A549 (cell line): Measurements from ENCODE around the gene IL12B. TPM values are rescaled to one million over a fixed set of nuclear protein-coding genes. Genes with fewer than 3 reads are reported as not detected.
A peak's percentile ranks its signal among the peaks of the same experiment; 100 is the strongest.

Experiments
- ATAC-seq, 2 experiments: fragments of 200-7000 bp in 1 of 2; fragments of >200 bp in 1 of 2; cut with Nextera tagmentation in 1 of 2; cut with Tn5 transposase in 1 of 2; 3 replicates each; pipeline versions ENCODE4 v1.8.0 to v1.9.1; 2018 to 2020; ENCODE audit warnings: mild to moderate bottlenecking in 1 of 2, moderate library complexity in 1 of 2
- CTCF ChIA-PET: fragments of 300-600 bp; sonication (Branson Sonifier 250); formaldehyde crosslinking; extraction: SDS; loops from one replicate; lab custom pipeline; 2021; ENCODE audit warnings: antibody characterized with exemption, inconsistent platforms; lab: Yijun Ruan, JAX
- POLR2A ChIA-PET: fragments of 350-600 bp; formaldehyde crosslinking; extraction: SDS; loops from one replicate; lab custom pipeline; 2021; ENCODE audit warnings: antibody characterized with exemption, inconsistent platforms; lab: Yijun Ruan, JAX
- DNase-seq, 2 experiments: peaks; one replicate each; pipeline versions ENCODE4 v3.0.0 to v3.0.0-alpha.2; 2011 to 2016; ENCODE audit warnings: low read depth in 1 of 2, low spot score in 1 of 2
- FAIRE-seq: peaks from 2 replicates; lab custom pipeline; 2011; peaks lifted over from hg19 to GRCh38; lab: Jason Lieb, UNC
- H3K27ac ChIP-seq, 2 experiments: fragments of >200 bp; sonication (Bioruptor Twin); formaldehyde crosslinking; 3 replicates each; pipeline ENCODE4 v1.5.1; 2016 to 2017
- H3K4me1 ChIP-seq: fragments of >200 bp; sonication (Bioruptor Twin); formaldehyde crosslinking; 3 replicates; pipeline ENCODE4 v1.6.1; 2016
- H3K4me2 ChIP-seq: fragments of >200 bp; sonication (Bioruptor Twin); formaldehyde crosslinking; 3 replicates; pipeline ENCODE4 v1.6.1; 2016
- H3K4me3 ChIP-seq: fragments of >200 bp; sonication (Bioruptor Twin); formaldehyde crosslinking; 3 replicates; pipeline ENCODE4 v1.5.1; 2016
- H3K9me3 ChIP-seq: fragments of >200 bp; sonication (Bioruptor Twin); formaldehyde crosslinking; 3 replicates; pipeline ENCODE4 v1.6.1; 2016
- BCL3 ChIP-seq: fragments of >200 bp; sonication (Bioruptor Twin); formaldehyde crosslinking; IDR thresholded peaks from 3 replicates; pipeline ENCODE4 v1.6.1; 2016
- CEBPB ChIP-seq, 2 experiments: fragments of >200 bp in 1 of 2; sonication (Bioruptor Twin) in 1 of 2; formaldehyde crosslinking in 1 of 2; IDR thresholded peaks; 2 replicates each; pipeline ENCODE4 v1.6.1; 2012 to 2016
- E2F6 ChIP-seq: IDR thresholded peaks from 2 replicates; pipeline ENCODE4 v1.6.1; 2012; ENCODE audit warnings: low read depth, borderline replicate concordance
- EHMT2 ChIP-seq: fragments of 200-600 bp; sonication (generic); IDR thresholded peaks from 2 replicates; pipeline ENCODE4 v1.6.1; 2016; ENCODE audit warnings: antibody characterized with exemption, low read depth, mild to moderate bottlenecking, moderate library complexity
- EP300 ChIP-seq, 2 experiments: fragments of >200 bp; sonication (Bioruptor Twin); formaldehyde crosslinking; IDR thresholded peaks; 2 replicates in 1 of 2; 3 replicates in 1 of 2; pipeline ENCODE4 v1.6.1; 2016 to 2017
- ESRRA ChIP-seq: fragments of 150-350 bp; IDR thresholded peaks from 2 replicates; pipeline ENCODE4 v1.6.1; 2014; ENCODE audit warnings: mild to moderate bottlenecking, low read length, borderline replicate concordance
- FOSB ChIP-seq: fragments of 250-450 bp; sonication (Bioruptor Pico); IDR thresholded peaks from 2 replicates; pipeline ENCODE4 v1.5.0; 2020; ENCODE audit warnings: mild to moderate bottlenecking, moderate library complexity
- GATA3 ChIP-seq: IDR thresholded peaks from 2 replicates; pipeline ENCODE4 v1.6.1; 2012; ENCODE audit warnings: borderline replicate concordance
- HDAC2 ChIP-seq: fragments of 200-600 bp; sonication (generic); IDR thresholded peaks from 2 replicates; pipeline ENCODE4 v1.6.1; 2016
- HES2 ChIP-seq: fragments of >200 bp; sonication (Bioruptor Twin); formaldehyde crosslinking; IDR thresholded peaks from 2 replicates; pipeline ENCODE4 v1.6.1; 2016
- HMGXB4 ChIP-seq: fragments of 250-450 bp; sonication (Bioruptor Pico); IDR thresholded peaks from 2 replicates; pipeline ENCODE4 v1.5.0; 2021; ENCODE audit warnings: mild to moderate bottlenecking, moderate library complexity, borderline replicate concordance
- MAFK ChIP-seq: fragments of 450-650 bp; IDR thresholded peaks from 2 replicates; pipeline ENCODE4 v1.6.1; 2014; ENCODE audit not compliant: partially characterized antibody
- MAZ ChIP-seq: fragments of 150-350 bp; IDR thresholded peaks from 2 replicates; pipeline ENCODE4 v1.6.1; 2014; ENCODE audit warnings: antibody characterized with exemption, low read depth, low read length, borderline replicate concordance
- MYC ChIP-seq: IDR thresholded peaks from 2 replicates; pipeline ENCODE4 v1.6.1; 2012; ENCODE audit warnings: mild to moderate bottlenecking, inconsistent platforms, low read length, improper control_type of control experiment, borderline replicate concordance
- NFE2L2 ChIP-seq: fragments of 150-350 bp; conservative IDR thresholded peaks from 2 replicates; pipeline ENCODE4 v1.6.1; 2014; ENCODE audit warnings: low read length
- NPAS2 ChIP-seq: fragments of 250-450 bp; sonication (Bioruptor Pico); IDR thresholded peaks from 2 replicates; pipeline ENCODE4 v1.8.0; 2022; ENCODE audit warnings: mild to moderate bottlenecking, moderate library complexity, borderline replicate concordance
- PBX3 ChIP-seq: IDR thresholded peaks from 2 replicates; pipeline ENCODE4 v1.6.1; 2012
- PHF8 ChIP-seq: fragments of 200-600 bp; sonication (generic); IDR thresholded peaks from 2 replicates; pipeline ENCODE4 v1.6.1; 2016; ENCODE audit warnings: low read depth, mild to moderate bottlenecking, antibody characterized with exemption, moderate library complexity, borderline replicate concordance
- POLR2A ChIP-seq: IDR thresholded peaks from 2 replicates; pipeline ENCODE4 v1.6.1; 2012; ENCODE audit warnings: mild to moderate bottlenecking, low read length
- RAD21 ChIP-seq, 2 experiments: fragments of >200 bp in 1 of 2; sonication (Bioruptor Twin) in 1 of 2; formaldehyde crosslinking in 1 of 2; IDR thresholded peaks in 1 of 2; conservative IDR thresholded peaks in 1 of 2; 2 replicates in 1 of 2; 3 replicates in 1 of 2; pipeline ENCODE4 v1.6.1; 2012 to 2018; ENCODE audit warnings: inconsistent platforms in 1 of 2
- RCOR1 ChIP-seq: fragments of 150-350 bp; IDR thresholded peaks from 2 replicates; pipeline ENCODE4 v1.6.1; 2014; ENCODE audit warnings: antibody characterized with exemption, low read length, low read depth
- RFX5 ChIP-seq: fragments of 450-650 bp; IDR thresholded peaks from 2 replicates; pipeline ENCODE4 v1.7.1; 2014; ENCODE audit warnings: antibody characterized with exemption, mild to moderate bottlenecking, moderate library complexity
- RNF2 ChIP-seq: fragments of 200-600 bp; sonication (generic); IDR thresholded peaks from 2 replicates; pipeline ENCODE4 v1.6.1; 2016; ENCODE audit warnings: low read depth, mild to moderate bottlenecking, antibody characterized with exemption, moderate library complexity, borderline replicate concordance
- SREBF2 ChIP-seq: fragments of 450-650 bp; IDR thresholded peaks from 2 replicates; pipeline ENCODE4 v1.6.1; 2014; ENCODE audit warnings: mild to moderate bottlenecking, moderate library complexity
- TFCP2L1 ChIP-seq: fragments of 250-450 bp; sonication (Bioruptor Pico); IDR thresholded peaks from 2 replicates; pipeline ENCODE4 v1.5.0; 2021; ENCODE audit warnings: mild to moderate bottlenecking
- ZFP36 ChIP-seq: fragments of 450-650 bp; IDR thresholded peaks from 2 replicates; pipeline ENCODE4 v1.6.1; 2014; ENCODE audit warnings: borderline replicate concordance; ENCODE audit not compliant: partially characterized antibody
- ZNF302 ChIP-seq: fragments of 250-450 bp; sonication (Bioruptor Pico); IDR thresholded peaks from 2 replicates; pipeline ENCODE4 v1.9.0; 2021; ENCODE audit warnings: inconsistent platforms, mild to moderate bottlenecking, moderate library complexity
- WGBS: methylation state at CpG from one replicate; pipeline ENCODE4 v1.1.6; 2017; ENCODE audit errors: missing lambda C conversion rate; 5-methylcytosine and 5-hydroxymethylcytosine counted together
- polyA plus RNA-seq, 4 experiments: library from polyadenylated mRNA; depleted of rRNA in 3 of 4; stranded (reverse); fragments of >200 nt; fragmentation: RNase III in 1 of 4; extraction: RNeasy Plus Mini Kit Qiagen cat#74134 plus additional on column Dnase treatment in 1 of 4; gene quantifications; 2 replicates in 3 of 4; 3 replicates in 1 of 4; pipeline ENCODE4 v1.2.3, GENCODE V29; 2011 to 2017

The IL12B gene
- polyA plus RNA-seq, 2 of the 4 experiments (the other 2 are of a cell fraction): 0.08 to 0.09 TPM

GRCh38 chr5:159345861-159346260 is 15.6 kb upstream of the IL12B start:
- FAIRE-seq (no peak), ATAC-seq (no peak), DNase-seq (no peak)
- Histone ChIP-seq H3K4me2 (no peak overlapping the region), H3K27ac (no peak overlapping the region), H3K9me3 (no peaks in the 10 kb centered on the region), H3K4me1 (peaks cover 17% of the 10 kb centered on the region), H3K4me3 (no peak overlapping the region)
- TF ChIP-seq RFX5 (no peak), NFE2L2 (no peak), GATA3 (no peak), PHF8 (no peak), RAD21 (conservative IDR thresholded peaks at IDR 0.05 in 1 of 2, IDR thresholded peaks at IDR 0.05 in 1 of 2) (no peak), CEBPB (IDR thresholded peaks at IDR 0.05) (no peak), E2F6 (no peak), RCOR1 (no peak), RNF2 (no peak), ZNF302 (CRISPR knock-in tag) (no peak), MYC (no peak)
- ChIA-PET CTCF (interaction anchor here (0.6 to 2.7 kb wide), 4 partner anchors 13 to 230 kb away, joined by 3 to 15 read pairs (median 8); no protein-coding TSS in a partner anchor), POLR2A (no interaction called here)
- WGBS: 81% methylated on average over 4 of the region's 4 CpGs

- ChIA-PET CTCF (interaction anchor here (1.6 to 2.7 kb wide), 3 partner anchors 13 to 100 kb away, joined by 5 to 15 read pairs (median 10); no protein-coding TSS in a partner anchor), POLR2A (no interaction called here)
- no peak for DNase-seq
- Histone ChIP-seq H3K9me3 (no peaks in the 10 kb centered on the region), H3K4me1 (peaks cover 17% of the 10 kb centered on the region), H3K27ac (no peak overlapping the region), H3K4me3 (no peak overlapping the region), H3K4me2 (no peak overlapping the region)
- no peak for FAIRE-seq
- TF ChIP-seq MAFK: peak; percentile 91
- TF ChIP-seq HES2: no peak
- 0% methylated on average over 1 of the region's 1 CpG for WGBS
- ATAC-seq: no peak
These were observed 15.0 kb upstream of the IL12B start for GRCh38 chr5:159345336-159345735.

GRCh38 chr5:159343295-159344094 is 13.2 kb upstream of the IL12B start:
- 86% methylated on average over 4 of the region's 4 CpGs for WGBS
- FAIRE-seq (no peak), DNase-seq (peak in 1 of 2 experiments; percentile 24), ATAC-seq (no peak)
- Histone ChIP-seq H3K9me3 (no peaks in the 10 kb centered on the region), H3K27ac (no peak overlapping the region), H3K4me1 (peaks cover 26% of the 10 kb centered on the region), H3K4me2 (no peak overlapping the region), H3K4me3 (no peak overlapping the region)
- ChIA-PET CTCF (interaction anchor here (2.4 to 3.7 kb wide), 4 partner anchors 11 to 27 kb away, joined by 10 to 16 read pairs (median 13); no protein-coding TSS in a partner anchor), POLR2A (no interaction called here)
- no peak for TF ChIP-seq TFCP2L1 (CRISPR knock-in tag)
- no peak for TF ChIP-seq SREBF2
- TF ChIP-seq MAFK: no peak
- TF ChIP-seq HMGXB4 (CRISPR knock-in tag): no peak
- TF ChIP-seq ESRRA: no peak
- no peak for TF ChIP-seq PBX3
- no peak for TF ChIP-seq HDAC2
- TF ChIP-seq ZFP36: no peak
- TF ChIP-seq FOSB (CRISPR knock-in tag): no peak
- TF ChIP-seq NFE2L2: no peak
- no peak for TF ChIP-seq RNF2
- no peak for TF ChIP-seq BCL3
- TF ChIP-seq EP300 (IDR thresholded peaks at IDR 0.05): no peak
- no peak for TF ChIP-seq EHMT2
- TF ChIP-seq NPAS2 (CRISPR knock-in tag): no peak
- TF ChIP-seq POLR2A: no peak
- no peak for TF ChIP-seq MAZ
